Lower leg skin (tissue), 3 donors: ENCODE measurements around the gene SLBP.

Experiments
- CTCF ChIP-seq, 3 donors: fragments of 450-650 bp; IDR thresholded peaks; one replicate each; pipeline ENCODE4 v1.5.1; 2016; ENCODE audit warnings: antibody characterized with exemption in 3 of 3, mild to moderate bottlenecking in 3 of 3, moderate library complexity in 2 of 3
- POLR2A ChIP-seq, 2 donors: fragments of 450-650 bp; IDR thresholded peaks; one replicate each; pipeline ENCODE4 v1.6.1; 2016 to 2017; ENCODE audit warnings: antibody characterized with exemption in 2 of 2, mild to moderate bottlenecking in 1 of 2, moderate library complexity in 1 of 2

- no peak for TF ChIP-seq POLR2A (IDR thresholded peaks at IDR 0.05)
- TF ChIP-seq CTCF (IDR thresholded peaks at IDR 0.05): no peak
These were observed 26.3 kb upstream of the SLBP start for GRCh38 chr4:1738410-1738809.
